Right ventricle myocardium inferior (tissue), 1 donor: ENCODE results near the gene SPRR4. TPM values are rescaled to one million over a fixed set of nuclear protein-coding genes. Genes with fewer than 3 reads are reported as not detected.

Experiments
- ATAC-seq: fragments of 200-7000 bp; cut with Tn5 transposase; one replicate; pipeline ENCODE4 v1.9.1; 2020; ENCODE audit warnings: mild to moderate bottlenecking, moderate library complexity
- DNase-seq: peaks from one replicate; pipeline ENCODE4 v3.0.0; 2021; ENCODE audit errors: missing footprints
- intact Hi-C: fragments of 100-400 bp; cut with DNase I; formaldehyde crosslinking; loops from one replicate; pipeline ENCODE4 v1.11.0; 2022
- total RNA-seq: library from RNA; stranded (reverse); fragmentation: NEBNext Ultra II Directional; extraction: Animal tissue kit (Norgen Biotek cat#: 25700); gene quantifications from one replicate; pipeline ENCODE4 v1.2.1, GENCODE V29; 2021
- donor health status: DM: no; HTN: yes; CAD: no; lungs with severe emphysema.

Gene SPRR4
- total RNA-seq, 1 donor from 2014 or later = not detected

DNA sequence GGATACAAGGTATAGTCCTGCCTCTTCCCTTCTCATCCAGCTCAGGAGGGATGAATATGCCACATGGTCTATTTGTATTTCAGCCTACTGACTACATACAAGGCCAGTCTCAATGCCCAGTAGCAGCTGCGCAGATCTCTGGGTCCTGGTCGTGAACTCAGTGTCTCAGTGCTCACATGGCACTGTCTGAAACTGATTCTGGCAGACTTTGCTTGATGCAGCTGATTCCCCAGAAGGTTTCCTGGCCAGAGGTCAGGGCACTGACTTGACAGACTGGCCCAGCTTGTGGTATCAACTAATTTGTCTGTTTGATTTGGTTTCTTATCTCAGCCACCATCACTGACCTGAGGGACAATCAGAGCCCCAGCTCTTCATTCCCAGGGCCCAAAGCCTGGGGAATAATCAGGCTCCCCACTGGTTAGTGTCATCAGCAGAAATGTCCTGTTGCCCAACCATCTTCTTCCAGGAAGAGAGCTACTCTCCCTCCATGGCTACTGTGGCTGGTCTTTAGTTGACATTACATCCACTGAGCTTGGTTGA is 7.5 kb upstream of the SPRR4 start:
- DNase-seq (no peak), ATAC-seq (no peak)
- intact Hi-C loops = no loop called here

DNA sequence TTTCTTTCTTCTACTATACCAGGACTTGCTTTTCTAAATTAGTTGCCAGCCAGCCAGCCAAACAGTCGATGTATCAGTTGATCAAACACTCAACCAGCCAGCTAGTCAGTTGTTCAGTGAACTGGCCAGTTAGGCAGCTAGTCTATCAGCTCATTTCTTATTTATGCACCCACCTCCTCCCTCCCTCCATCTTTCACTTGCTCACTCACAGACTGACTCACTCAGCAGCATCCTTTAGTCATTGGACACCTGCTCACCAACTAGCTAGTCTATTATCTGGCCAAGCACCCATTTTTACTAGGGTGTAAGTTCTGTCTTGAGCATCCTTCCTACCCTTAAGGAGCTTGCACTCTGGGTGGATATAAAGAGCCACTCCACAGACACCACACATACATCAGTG is 5.9 kb upstream of the SPRR4 start:
- intact Hi-C loops = no loop called here
- DNase-seq = no peak
- ATAC-seq = no peak

DNA sequence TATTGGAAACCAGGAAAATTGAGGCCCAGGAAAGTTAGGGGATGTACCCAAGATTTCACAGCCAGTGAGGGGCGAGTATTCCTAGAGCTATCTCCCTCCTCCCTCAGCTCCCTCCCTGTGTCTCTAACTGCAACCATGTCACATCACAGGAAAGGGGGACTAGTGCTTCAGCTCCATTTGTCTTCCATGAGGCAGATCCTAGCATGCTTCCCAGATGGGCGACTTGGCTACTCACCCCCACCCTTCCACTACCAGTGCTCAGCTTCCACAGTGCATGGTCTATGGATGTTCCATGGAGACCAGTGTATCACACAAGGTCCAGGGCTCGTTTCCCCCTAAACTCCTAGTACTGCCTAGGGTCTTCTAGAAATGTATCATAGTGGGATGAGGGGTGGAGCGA is 4.6 kb upstream of the SPRR4 start:
- DNase-seq (no peak), ATAC-seq (no peak)
- intact Hi-C loops = no loop called here

DNA sequence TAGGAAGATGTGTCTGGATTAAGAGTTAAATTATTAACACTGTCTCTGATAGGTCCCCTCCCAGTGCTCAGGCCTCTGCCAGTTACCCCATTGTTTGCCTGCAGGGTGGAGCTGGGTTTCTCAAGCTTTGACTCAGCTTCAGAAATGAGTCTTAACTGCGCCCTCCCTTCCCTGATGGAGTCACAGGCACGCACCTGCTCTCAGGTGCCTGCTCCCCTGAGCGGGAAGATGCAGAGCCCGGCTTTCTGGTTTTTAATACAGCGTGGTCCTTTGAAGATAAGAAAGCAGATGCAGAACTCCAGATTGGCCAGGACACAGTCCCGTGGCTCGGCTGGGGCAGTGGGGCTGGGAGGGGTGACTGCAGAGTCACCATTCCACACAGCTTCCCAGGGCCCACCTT is 3.2 kb upstream of the SPRR4 start:
- intact Hi-C loops = no loop called here
- ATAC-seq (no peak), DNase-seq (no peak)

DNA sequence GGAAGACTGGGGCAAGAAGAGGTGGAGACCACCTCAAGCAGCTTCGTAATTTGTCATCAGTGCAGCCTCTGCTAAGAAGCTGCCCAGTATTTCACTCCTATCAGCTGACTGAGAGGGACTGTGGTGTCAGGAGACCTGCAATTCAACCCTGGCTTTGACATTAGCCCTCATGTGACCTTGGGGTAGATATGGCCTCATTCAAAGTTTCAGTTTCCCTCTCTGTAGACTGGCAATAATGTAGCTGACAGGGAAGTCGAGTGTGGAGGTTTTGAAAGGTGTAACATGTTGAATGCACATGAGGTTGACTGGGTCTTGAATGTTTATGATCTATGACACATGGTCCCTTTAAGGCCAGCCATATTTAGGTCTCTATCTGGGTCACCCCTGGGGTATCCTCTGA is 2.2 kb upstream of the SPRR4 start:
- DNase-seq (no peak), ATAC-seq (no peak)
- intact Hi-C loops = no loop called here

DNA sequence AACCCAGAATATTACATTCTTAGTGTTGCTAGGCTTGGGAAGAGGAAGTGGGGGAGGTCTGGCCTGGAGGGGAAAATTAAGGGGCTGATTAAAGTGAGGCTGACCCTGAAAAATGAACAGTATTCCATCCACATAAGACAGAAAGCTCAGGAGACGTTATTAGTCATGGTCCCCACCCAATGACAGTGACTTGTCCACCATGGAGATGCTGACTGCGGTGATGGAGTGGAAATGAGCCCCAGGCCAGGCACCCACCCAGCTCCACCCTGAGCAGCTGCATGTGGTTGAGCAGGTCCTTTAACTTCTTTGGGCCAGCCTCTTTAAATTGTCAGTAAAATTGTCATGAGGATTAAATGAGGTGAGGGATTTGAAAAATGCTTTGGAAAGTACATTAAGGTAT is 1.4 kb upstream of the SPRR4 start:
- DNase-seq (no peak), ATAC-seq (no peak)
- intact Hi-C loops = no loop called here

DNA sequence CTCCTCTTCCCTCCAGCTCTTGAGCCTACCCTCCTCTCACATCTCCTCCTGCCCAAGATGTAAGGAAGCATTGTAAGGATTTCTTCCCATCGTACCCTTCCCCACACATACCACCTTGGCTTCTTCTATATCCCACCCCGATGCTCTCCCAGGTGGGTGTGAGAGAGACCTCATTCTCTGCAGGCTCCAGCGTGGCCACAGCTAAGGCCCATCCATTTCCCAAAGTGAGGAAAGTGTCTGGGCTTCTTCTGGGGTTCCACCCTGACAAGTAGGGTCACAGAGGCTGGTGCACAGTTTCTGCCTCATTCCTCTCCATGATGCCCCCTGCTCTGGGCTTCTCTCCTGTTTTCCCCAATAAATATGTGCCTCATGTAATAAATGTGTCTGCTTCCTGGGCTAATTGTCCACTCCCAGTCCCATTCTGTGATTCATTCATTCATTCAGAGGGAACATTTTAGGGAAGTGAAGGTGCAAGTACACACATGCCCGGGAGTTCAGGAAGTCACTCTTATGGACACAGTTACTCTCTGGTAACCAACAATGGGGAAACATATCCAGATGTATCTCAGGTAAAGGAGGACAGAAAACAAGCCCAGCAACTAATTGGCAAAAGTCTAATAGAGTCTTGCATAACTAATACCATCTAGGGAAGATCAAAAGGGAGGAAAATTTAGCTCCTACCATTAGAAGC is 1.9 kb downstream of the SPRR4 start:
- intact Hi-C loops = no loop called here
- no peak for DNase-seq
- no peak for ATAC-seq

DNA sequence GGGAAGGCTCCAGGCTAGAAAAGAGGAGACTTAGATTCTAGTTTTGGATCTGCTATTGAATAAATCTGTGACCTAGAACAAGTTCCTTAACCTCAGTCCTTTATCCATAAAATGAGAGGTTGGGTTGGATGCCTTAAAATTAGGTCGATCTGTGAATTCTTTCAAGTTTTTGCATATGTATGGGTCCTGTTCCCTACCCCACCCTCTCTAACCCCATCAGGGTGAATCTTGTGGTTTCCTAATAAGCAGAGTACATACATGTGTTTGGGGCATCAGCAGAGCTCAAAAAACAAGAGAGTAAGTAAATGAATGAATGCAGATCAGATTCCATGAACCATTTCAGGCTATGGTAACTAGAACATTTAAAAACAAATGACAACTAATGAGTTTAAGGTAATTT is 6.2 kb downstream of the SPRR4 start:
- intact Hi-C loops = no loop called here
- DNase-seq (no peak), ATAC-seq (no peak)

DNA sequence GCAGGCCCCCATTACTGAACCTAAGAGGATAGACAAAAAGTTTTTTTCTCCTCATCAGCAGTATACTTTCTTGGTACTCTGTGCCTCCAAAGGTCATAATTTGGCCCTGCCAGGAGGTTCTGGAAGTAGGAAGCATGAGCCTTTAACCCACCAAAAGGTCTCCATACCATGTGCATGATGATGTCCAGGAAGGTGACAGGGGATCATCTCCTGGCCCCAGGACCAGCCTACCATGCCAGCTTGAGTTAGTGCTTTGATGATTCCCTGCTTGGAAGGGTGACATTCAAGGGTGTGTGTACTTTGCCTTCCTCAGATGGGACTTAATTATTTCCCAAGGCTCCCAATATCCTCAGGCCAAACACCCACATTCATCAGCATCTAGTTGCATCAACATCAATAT is 7.2 kb downstream of the SPRR4 start:
- intact Hi-C loops = no loop called here
- DNase-seq = no peak
- no peak for ATAC-seq

DNA sequence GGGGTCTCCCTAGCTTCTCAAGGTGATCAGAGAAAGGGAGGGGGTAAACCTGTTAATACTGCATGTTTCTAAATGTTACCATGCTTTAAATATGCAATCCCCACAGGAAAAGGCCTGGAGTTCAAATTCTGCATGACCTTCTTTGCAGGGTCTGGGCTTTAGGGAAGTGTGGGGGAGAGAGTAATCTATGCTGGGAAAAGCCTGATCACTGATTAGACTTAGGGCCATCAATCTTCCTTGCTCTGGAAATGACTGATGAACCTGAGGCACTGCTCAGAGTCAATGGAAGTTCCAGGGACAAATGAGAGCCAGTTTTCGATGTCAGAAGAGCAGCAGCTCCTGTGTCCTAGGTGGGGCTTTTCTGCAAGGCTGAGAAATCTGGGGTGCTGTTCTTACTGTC is 10.2 kb downstream of the SPRR4 start:
- intact Hi-C loops = no loop called here
- ATAC-seq (no peak), DNase-seq (no peak)

DNA sequence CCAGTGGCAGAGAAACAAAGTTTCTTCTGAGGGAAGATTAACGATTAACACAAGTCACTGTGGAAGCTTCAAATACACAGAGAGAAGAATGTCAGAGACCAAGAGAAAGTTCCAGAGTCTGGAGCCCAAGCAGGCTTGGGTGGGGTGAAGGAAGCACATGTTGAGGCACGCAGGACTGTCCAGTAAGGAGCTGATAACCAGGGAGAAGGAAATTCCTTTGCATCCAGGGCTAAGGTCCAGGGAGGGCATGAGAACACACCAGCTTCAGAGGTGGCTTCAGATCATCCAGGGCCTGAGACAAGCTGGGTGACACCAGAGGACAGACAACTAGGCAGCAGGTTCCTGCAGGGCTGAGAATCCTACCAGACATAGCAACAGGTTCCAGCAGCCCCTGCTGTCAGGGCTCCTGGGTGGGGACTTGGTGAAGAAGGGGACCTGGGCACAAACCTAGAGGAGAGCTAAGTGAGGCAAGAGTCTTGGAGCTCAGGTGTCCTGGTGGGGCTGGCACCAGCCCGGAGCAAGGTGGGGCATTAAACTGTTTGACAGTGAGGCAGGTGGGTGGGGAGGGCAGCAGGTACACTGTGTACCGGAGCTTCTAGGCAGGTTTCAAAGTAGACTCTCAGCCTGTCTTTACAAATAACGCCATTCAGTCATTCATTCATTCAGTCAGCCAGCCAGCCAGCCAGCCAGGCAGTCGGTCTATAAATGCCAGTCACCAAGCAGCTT is 10.9 kb downstream of the SPRR4 start:
- intact Hi-C loops = no loop called here
- no peak for ATAC-seq
- DNase-seq = no peak

DNA sequence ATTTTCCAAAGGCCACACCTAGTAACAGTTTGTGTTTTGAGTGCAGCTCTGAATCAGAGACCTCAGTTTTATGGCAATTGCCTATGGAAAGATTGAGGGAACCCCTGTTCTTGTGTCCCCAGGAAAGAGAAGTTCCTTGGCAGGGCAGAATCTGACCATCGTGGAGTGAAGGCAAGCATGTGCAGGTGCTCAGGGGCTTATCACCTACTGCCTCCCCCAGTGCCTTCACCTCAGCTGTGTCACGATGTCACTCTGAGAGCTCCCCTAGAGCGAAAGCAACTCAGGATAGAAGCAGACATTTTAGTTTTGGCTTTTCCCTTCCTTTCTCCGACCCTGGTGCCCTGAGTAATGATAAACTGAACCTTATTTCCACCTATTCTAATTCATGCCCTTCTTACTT is 11.6 kb downstream of the SPRR4 start:
- intact Hi-C loops = no loop called here
- DNase-seq = no peak
- no peak for ATAC-seq

DNA sequence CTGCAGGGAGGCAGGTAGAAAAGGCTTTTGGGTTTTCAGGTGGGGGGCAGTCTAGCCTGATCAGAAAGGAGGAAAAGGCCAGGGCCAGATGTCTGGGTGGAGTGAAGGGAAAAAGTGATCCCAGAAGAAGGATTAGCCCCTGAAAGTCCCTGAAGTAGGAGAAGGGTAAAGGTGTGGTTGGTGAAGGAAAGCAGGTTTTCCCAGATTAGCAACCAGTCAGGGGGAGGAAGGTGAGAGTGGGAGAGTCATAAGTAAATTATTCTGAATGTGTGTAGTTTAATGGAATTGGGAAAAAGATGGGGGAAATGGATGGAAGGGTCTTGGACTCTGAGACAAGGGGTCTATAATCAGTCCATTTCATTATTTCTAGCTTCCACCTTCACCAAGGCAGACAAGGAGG is 12.8 kb downstream of the SPRR4 start:
- DNase-seq = no peak
- no peak for ATAC-seq
- intact Hi-C loops = no loop called here

DNA sequence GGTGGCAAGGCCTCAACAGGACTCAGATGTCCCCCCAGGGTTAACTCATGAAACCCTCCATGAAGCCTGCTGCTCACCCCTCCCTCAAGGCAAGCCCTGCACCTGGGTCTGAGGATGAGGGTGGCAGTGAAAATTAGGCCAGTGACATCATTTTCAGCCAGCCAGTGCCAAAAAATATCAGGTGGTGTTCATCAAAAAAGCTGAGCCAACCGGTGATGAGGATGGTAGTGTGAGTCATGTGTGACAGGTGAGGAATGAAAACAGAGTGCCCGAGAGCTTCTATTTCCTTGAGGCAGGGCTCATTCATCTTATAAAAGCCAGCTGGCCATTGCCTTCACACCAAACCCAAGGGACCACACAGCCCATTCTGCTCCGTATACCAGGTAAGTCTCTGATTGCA is 13.3 kb downstream of the SPRR4 start, which contains the start of gene SPRR1A:
SPRR1A (plus strand) TSS at position 339 of the 400 bp plus-strand sequence. CDS start 1,150 bp downstream, outside the sequence.
- DNase-seq = no peak
- intact Hi-C loops = no loop called here
- no peak for ATAC-seq

DNA sequence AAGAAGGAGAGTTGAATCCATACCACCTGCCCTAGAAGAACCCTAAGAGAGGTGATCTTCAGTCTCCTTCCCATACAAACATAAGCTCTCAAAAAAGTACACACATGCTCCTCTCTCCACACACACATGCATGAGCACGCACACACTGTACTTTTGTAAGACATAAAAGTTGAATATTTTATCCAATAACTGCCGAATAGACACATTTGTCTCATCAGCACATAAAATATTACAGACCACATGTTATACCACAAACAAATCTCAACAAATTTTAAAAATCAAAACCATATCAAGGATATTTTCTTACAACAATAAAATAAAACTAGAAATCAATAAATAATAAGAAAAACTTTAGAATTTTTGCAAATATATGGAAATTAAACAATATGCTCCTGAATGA is 16.1 kb downstream of the SPRR4 start:
- ATAC-seq = no peak
- no peak for DNase-seq
- intact Hi-C loops = no loop called here

DNA sequence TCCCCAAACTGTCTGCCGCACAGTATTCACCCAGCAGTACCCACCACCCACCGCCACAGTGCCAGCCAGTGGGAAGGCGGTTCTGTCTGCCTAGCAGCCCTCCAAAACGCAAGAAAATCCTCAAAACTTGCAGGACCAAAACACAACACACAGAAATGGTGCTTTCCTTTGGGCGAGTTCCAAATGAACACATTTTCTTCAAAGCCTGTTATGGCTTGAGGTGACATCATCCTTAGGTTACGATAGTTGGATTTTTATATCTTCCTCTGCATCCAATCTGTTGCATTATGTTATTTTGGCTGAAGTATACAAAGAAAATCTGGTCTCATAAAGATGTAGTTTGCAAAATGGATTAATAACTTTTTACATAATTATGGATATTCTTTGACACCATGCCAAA is 22.7 kb downstream of the SPRR4 start:
- intact Hi-C loops = no loop called here
- DNase-seq (no peak), ATAC-seq (no peak)

DNA sequence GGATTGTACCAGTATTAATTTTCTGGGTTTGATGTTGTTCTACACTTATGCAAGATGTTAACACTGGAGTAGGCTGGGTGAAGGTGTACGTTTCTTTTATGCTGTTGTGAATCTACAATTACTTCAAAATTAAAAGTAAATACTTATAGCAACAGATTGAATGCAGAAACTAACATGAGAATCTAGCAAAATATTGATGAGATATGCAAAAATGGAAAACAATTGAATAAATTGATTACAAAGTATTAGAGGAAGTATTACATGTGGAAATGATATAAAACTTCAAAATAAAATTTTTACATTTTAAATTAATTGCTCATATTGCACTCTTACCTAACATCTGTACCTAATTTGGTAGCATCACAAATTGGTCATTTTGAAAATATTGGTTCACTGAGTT is 25.4 kb downstream of the SPRR4 start:
- ATAC-seq (no peak), DNase-seq (no peak)
- intact Hi-C loops = no loop called here

DNA sequence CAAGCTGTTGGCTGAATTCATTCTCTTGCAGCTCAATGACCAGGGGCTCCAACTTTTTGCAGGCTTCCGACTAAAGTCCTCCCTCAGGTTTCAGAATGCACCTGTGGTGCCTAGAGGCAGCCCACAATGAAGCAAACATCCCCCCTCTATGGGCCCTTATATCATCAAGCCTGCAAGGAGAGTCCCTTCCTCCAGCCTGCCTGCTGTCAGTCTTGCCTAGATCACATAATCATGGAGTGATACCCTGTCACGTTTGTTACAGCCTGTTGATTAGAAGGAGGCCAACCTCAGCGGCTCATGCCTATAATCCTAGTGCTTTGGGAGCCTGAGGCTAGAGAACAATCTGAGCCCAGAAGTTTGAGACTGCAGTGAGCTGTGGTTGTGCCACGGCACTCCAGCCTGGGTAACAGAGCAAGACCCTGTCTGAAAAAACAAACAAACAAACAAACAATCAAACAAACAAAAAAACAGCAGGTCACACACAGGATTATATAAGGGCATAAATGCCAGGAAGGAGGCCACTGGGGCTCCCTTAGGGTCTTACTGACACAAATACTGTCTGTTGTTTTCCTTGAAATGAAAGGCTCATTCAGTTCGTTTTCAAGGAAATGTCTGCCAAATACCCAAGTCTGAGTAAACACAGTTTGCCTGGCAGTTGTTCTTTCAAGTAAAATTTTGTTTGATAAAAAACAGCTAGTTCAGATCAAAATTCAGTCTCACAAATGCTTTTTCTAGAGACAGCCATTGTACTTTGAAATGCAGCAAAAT is 26.4 kb downstream of the SPRR4 start:
- no peak for ATAC-seq
- intact Hi-C loops = no loop called here
- no peak for DNase-seq

DNA sequence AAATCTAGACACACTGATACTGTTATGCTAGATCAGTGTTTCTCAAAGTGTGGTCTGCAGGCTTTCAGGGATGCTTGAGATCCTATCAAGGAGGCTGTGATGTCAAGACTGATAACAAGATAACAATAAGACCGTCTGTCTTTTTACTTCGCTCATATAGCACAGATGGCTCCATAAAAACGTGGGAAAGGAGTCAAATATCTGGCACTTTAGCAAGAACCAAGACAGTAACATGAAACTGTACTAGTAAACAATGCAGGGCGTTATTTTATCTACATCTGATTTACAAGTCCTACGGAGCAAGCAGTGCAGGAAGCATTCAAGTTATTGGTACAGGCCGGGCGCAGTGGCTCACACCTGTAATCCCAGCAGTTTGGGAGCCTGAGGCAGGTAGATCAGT is 27.5 kb downstream of the SPRR4 start:
- intact Hi-C loops = no loop called here
- DNase-seq (no peak), ATAC-seq (no peak)

DNA sequence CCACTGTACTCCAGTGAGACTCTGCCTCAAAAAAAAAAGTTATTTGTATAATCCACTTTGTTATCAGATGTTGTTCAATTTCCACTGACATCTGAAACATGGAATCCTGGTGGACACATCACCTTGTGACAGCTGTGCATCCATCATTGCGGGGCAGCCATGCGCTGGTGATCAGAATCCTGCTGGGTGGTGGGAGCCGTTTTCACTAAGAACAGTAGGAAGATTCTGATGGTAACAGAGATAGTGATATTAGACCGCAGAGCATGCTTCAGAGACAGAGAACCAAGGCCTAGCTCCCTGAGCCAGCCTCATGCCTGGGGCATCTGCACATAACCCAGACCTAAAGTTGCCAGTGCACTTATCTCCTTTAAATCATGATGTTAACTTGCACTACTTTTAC is 28.0 kb downstream of the SPRR4 start:
- DNase-seq (no peak), ATAC-seq (no peak)
- intact Hi-C loops = no loop called here
